Measurements from ENCODE around the gene KCNIP3.

GRCh38 chr2:95382686-95383634 is 85.8 kb downstream of the KCNIP3 start:
- TF ChIP-seq, protein P1, sequence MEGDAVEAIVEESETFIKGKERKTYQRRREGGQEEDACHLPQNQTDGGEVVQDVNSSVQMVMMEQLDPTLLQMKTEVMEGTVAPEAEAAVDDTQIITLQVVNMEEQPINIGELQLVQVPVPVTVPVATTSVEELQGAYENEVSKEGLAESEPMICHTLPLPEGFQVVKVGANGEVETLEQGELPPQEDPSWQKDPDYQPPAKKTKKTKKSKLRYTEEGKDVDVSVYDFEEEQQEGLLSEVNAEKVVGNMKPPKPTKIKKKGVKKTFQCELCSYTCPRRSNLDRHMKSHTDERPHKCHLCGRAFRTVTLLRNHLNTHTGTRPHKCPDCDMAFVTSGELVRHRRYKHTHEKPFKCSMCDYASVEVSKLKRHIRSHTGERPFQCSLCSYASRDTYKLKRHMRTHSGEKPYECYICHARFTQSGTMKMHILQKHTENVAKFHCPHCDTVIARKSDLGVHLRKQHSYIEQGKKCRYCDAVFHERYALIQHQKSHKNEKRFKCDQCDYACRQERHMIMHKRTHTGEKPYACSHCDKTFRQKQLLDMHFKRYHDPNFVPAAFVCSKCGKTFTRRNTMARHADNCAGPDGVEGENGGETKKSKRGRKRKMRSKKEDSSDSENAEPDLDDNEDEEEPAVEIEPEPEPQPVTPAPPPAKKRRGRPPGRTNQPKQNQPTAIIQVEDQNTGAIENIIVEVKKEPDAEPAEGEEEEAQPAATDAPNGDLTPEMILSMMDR (IDR thresholded peaks at IDR 0.05) = no peak
- TF ChIP-seq POLR2A (IDR thresholded peaks at IDR 0.05) = no peak

Data from lower leg skin (tissue), 3 donors.